Stomach (tissue), 9 donors: ENCODE data around the gene DPF3. TPM values are rescaled to one million over a fixed set of nuclear protein-coding genes. Genes with fewer than 3 reads are reported as not detected.

Experiments
- DNase-seq, 2 donors: peaks; one replicate each; pipeline versions ENCODE4 v3.0.0 to v3.0.0-alpha.2; 2013 to 2019
- H3K27ac ChIP-seq, 5 donors: fragments of 200-600 bp in 4 of 5; sonication (generic) in 4 of 5; one replicate each; pipeline ENCODE4 v1.5.1; 2013 to 2019; ENCODE audit warnings: mild to moderate bottlenecking in 1 of 5, moderate library complexity in 1 of 5
- H3K27me3 ChIP-seq, 3 donors: fragments of 200-600 bp; sonication (generic); one replicate each; pipeline ENCODE4 v1.5.1; 2017 to 2019; ENCODE audit warnings: mixed run types in 1 of 3
- H3K36me3 ChIP-seq, 4 donors: fragments of 200-600 bp; sonication (generic); 1 replicate in 3 of 4; 2 replicates in 1 of 4; pipeline ENCODE4 v1.5.1; 2016 to 2019
- H3K4me1 ChIP-seq, 4 donors: fragments of 200-600 bp; sonication (generic); one replicate each; pipeline ENCODE4 v1.5.1; 2016 to 2019
- H3K4me3 ChIP-seq, 4 donors: fragments of 200-600 bp; sonication (generic) in 3 of 4; one replicate each; pipeline ENCODE4 v1.5.1; 2016 to 2019; ENCODE audit warnings: mild to moderate bottlenecking in 1 of 4
- H3K9me3 ChIP-seq, 4 donors: fragments of 200-600 bp; sonication (generic); one replicate each; pipeline ENCODE4 v1.5.1; 2016 to 2019
- CTCF ChIP-seq, 7 experiments: fragments of 450-650 bp in 4 of 7; fragments of 200-600 bp in 3 of 7; sonication (generic) in 3 of 7; IDR thresholded peaks; one replicate each; pipeline ENCODE4 v1.5.1; 2016 to 2019; ENCODE audit warnings: antibody characterized with exemption in 7 of 7, control low read depth in 2 of 7, mild to moderate bottlenecking in 1 of 7
- EP300 ChIP-seq: sonication (generic); formaldehyde crosslinking; IDR thresholded peaks from one replicate; pipeline ENCODE4 v1.6.1; 2017; ENCODE audit warnings: antibody characterized with exemption
- POLR2A ChIP-seq, 4 donors: fragments of 450-650 bp; IDR thresholded peaks; one replicate each; pipeline ENCODE4 v1.6.1; 2016; ENCODE audit warnings: antibody characterized with exemption in 4 of 4, control low read depth in 2 of 4, mild to moderate bottlenecking in 1 of 4, moderate library complexity in 1 of 4
- POLR2AphosphoS5 ChIP-seq, 3 donors: sonication (generic); formaldehyde crosslinking; IDR thresholded peaks; one replicate each; pipeline ENCODE4 v1.6.1; 2016; ENCODE audit warnings: antibody characterized with exemption in 3 of 3
- WGBS, 5 donors: extraction: QIAGEN DNeasy Blood & Tissue Kit in 3 of 5; methylation state at CpG; one replicate each; pipeline versions ENCODE4 v1.1.5 to v1.1.7; 2013 to 2018; 5-methylcytosine and 5-hydroxymethylcytosine counted together
- intact Hi-C: fragments of 100-400 bp; cut with DNase I; formaldehyde crosslinking; loops from one replicate; pipeline ENCODE4 v1.15.1; 2023; ENCODE audit warnings: low total_unique reads
- polyA plus RNA-seq, 3 donors: library from polyadenylated mRNA; stranded (reverse); fragments of 200-250 nt; gene quantifications; one replicate each; pipeline ENCODE4 v1.2.3, GENCODE V29; 2013
- total RNA-seq, 5 donors: library from RNA; depleted of rRNA; stranded (reverse); fragments of >200 nt; gene quantifications; one replicate each; pipeline versions ENCODE4 v1.1.0 to v1.2.3, GENCODE V29; 2014 to 2016
- donor health status: healthy with polysubstance abuse.
- donor health status: Bipolar disorder and iron deficiency.
- donor health status: healthy.

DPF3 gene
- total and polyA plus RNA-seq, 8 donors: 0.20 to 113 (median 3.7) TPM

- intact Hi-C loops: no loop called here
- Histone ChIP-seq H3K27me3 (peaks cover 0 to 6% (median 0%) of the 10 kb centered on the region in 3 donors), H3K4me3 (no peak overlapping the region), H3K4me1 (no peaks in the 10 kb centered on the region), H3K27ac (no peak overlapping the region), H3K9me3 (peaks cover 0 to 11% (median 7%) of the 10 kb centered on the region in 4 donors), H3K36me3 (no peaks in the 10 kb centered on the region)
- no peak for DNase-seq
- TF ChIP-seq EP300 (no peak), CTCF (IDR thresholded peaks at IDR 0.05) (no peak), POLR2AphosphoS5 (IDR thresholded peaks at IDR 0.05) (no peak), POLR2A (IDR thresholded peaks at IDR 0.05) (no peak)
- WGBS, 5 donors: 84 to 90% (median 89%) methylated on average over 14 of the region's 14 CpGs
Observed at GRCh38 chr14:72822946-72823611, 70.8 kb downstream of the DPF3 start.

GRCh38 chr14:72818998-72819397 lies 74.9 kb downstream of the DPF3 start:
- H3K27ac ChIP-seq: no peak overlapping the region
- H3K4me3 ChIP-seq: no peak overlapping the region
- peaks cover 0 to 11% (median 7%) of the 10 kb centered on the region in 4 donors for H3K9me3 ChIP-seq
- H3K27me3 ChIP-seq: no peaks in the 10 kb centered on the region
- no peak for TF ChIP-seq EP300
- TF ChIP-seq POLR2A (IDR thresholded peaks at IDR 0.05): no peak
- no peak for TF ChIP-seq POLR2AphosphoS5 (IDR thresholded peaks at IDR 0.05)
- TF ChIP-seq CTCF (IDR thresholded peaks at IDR 0.05): no peak
- intact Hi-C loops: no loop called here
- no peak for DNase-seq
- no peaks in the 10 kb centered on the region for H3K36me3 ChIP-seq
- WGBS, 5 donors: 80 to 89% (median 86%) methylated on average over 3 of the region's 3 CpGs
- H3K4me1 ChIP-seq: no peaks in the 10 kb centered on the region

GRCh38 chr14:72816287-72816686 lies 77.6 kb downstream of the DPF3 start:
- intact Hi-C loops: no loop called here
- WGBS, 5 donors: 74 to 83% (median 77%) methylated on average over 2 of the region's 2 CpGs
- H3K4me3 ChIP-seq: no peak overlapping the region
- peaks cover 0 to 11% (median 7%) of the 10 kb centered on the region in 4 donors for H3K9me3 ChIP-seq
- H3K4me1 ChIP-seq: peaks cover 0 to 9% (median 4%) of the 10 kb centered on the region in 4 donors
- H3K36me3 ChIP-seq: no peaks in the 10 kb centered on the region
- H3K27me3 ChIP-seq: no peaks in the 10 kb centered on the region
- no peak for DNase-seq
- TF ChIP-seq EP300: no peak
- TF ChIP-seq CTCF (IDR thresholded peaks at IDR 0.05): no peak
- no peak for TF ChIP-seq POLR2A (IDR thresholded peaks at IDR 0.05)
- no peak for TF ChIP-seq POLR2AphosphoS5 (IDR thresholded peaks at IDR 0.05)
- H3K27ac ChIP-seq: no peak overlapping the region

- no peak for DNase-seq
- Histone ChIP-seq H3K9me3 (peaks cover 0 to 11% (median 7%) of the 10 kb centered on the region in 4 donors), H3K4me3 (no peak overlapping the region), H3K36me3 (no peaks in the 10 kb centered on the region), H3K27ac (no peak overlapping the region), H3K4me1 (peaks cover 0 to 9% (median 4%) of the 10 kb centered on the region in 4 donors), H3K27me3 (no peaks in the 10 kb centered on the region)
- WGBS, 5 donors: 54 to 82% (median 71%) methylated on average over 4 of the region's 4 CpGs
- no peak for TF ChIP-seq POLR2AphosphoS5 (IDR thresholded peaks at IDR 0.05)
- TF ChIP-seq CTCF (IDR thresholded peaks at IDR 0.05): no peak
- TF ChIP-seq POLR2A (IDR thresholded peaks at IDR 0.05): no peak
- no peak for TF ChIP-seq EP300
- intact Hi-C loops: no loop called here
Observed at GRCh38 chr14:72815430-72815829, 78.5 kb downstream of the DPF3 start.
